IMR-90 (cell line): ENCODE data around the gene CENPV.

ENCODE experiments used
- MAZ ChIP-seq: IDR thresholded peaks from 2 replicates; pipeline ENCODE4 v1.6.1; 2012; ENCODE audit warnings: low read depth, mild to moderate bottlenecking, low read length, improper control_type of control experiment, moderate library complexity, borderline replicate concordance
- MXI1 ChIP-seq: IDR thresholded peaks from 2 replicates; pipeline ENCODE4 v1.6.1; 2012; ENCODE audit warnings: low read depth, mild to moderate bottlenecking, low read length, moderate library complexity, borderline replicate concordance
- RAD21 ChIP-seq: IDR thresholded peaks from 2 replicates; pipeline ENCODE4 v1.6.1; 2012; ENCODE audit warnings: low read length, improper control_type of control experiment
- SMC3 ChIP-seq: fragments of 150-350 bp; IDR thresholded peaks from 2 replicates; pipeline ENCODE4 v1.6.1; 2016; ENCODE audit warnings: low read depth, mild to moderate bottlenecking, antibody characterized with exemption, low read length, moderate library complexity
- TF ChIP-seq, protein P1 (sequence below): conservative IDR thresholded peaks from 2 replicates; pipeline ENCODE4 v1.5.1; 2012; ENCODE audit warnings: mild to moderate bottlenecking, low read depth, low read length, improper control_type of control experiment
- TF ChIP-seq, protein P2 (sequence below): fragments of 150-350 bp; IDR thresholded peaks from 2 replicates; pipeline ENCODE4 v1.6.1; 2017; ENCODE audit warnings: mild to moderate bottlenecking, antibody characterized with exemption, low read length, low read depth

DNA sequence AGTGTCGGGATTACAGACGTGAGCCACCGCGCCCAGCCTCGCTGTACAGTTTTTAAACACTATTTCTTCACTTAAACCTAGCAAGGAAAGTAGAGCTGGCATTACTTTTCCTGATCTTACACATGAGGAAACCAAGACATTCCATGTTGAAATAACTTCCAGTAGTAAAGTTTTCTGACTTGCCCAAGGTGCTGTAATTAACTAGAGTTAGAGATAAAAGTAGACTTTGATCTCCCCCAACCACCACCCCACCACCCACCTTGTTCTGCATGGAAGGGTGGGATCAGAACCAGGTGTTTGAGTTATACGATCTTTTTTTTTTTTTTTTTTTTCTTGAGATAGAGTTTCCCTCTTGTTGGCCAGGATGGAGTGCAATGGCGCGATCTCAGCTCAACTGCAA is 47.1 kb downstream of the CENPV start:
- TF ChIP-seq, protein P1, sequence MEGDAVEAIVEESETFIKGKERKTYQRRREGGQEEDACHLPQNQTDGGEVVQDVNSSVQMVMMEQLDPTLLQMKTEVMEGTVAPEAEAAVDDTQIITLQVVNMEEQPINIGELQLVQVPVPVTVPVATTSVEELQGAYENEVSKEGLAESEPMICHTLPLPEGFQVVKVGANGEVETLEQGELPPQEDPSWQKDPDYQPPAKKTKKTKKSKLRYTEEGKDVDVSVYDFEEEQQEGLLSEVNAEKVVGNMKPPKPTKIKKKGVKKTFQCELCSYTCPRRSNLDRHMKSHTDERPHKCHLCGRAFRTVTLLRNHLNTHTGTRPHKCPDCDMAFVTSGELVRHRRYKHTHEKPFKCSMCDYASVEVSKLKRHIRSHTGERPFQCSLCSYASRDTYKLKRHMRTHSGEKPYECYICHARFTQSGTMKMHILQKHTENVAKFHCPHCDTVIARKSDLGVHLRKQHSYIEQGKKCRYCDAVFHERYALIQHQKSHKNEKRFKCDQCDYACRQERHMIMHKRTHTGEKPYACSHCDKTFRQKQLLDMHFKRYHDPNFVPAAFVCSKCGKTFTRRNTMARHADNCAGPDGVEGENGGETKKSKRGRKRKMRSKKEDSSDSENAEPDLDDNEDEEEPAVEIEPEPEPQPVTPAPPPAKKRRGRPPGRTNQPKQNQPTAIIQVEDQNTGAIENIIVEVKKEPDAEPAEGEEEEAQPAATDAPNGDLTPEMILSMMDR: no peak
- TF ChIP-seq MXI1 (no peak), SMC3 (no peak), MAZ (no peak), RAD21 (no peak)
- TF ChIP-seq, protein P2, sequence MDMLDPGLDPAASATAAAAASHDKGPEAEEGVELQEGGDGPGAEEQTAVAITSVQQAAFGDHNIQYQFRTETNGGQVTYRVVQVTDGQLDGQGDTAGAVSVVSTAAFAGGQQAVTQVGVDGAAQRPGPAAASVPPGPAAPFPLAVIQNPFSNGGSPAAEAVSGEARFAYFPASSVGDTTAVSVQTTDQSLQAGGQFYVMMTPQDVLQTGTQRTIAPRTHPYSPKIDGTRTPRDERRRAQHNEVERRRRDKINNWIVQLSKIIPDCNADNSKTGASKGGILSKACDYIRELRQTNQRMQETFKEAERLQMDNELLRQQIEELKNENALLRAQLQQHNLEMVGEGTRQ: no peak
